Mesodermal cell (in vitro differentiated cells): Measurements from ENCODE around the gene WDR49.

ENCODE experiments used
- H3K27ac ChIP-seq: 2 replicates; pipeline ENCODE4 v1.7.0; 2013; ENCODE audit warnings: mild to moderate bottlenecking, low read depth, low read length, moderate library complexity; ENCODE audit not compliant: severe bottlenecking
- H3K36me3 ChIP-seq: 2 replicates; pipeline ENCODE4 v1.7.1; 2013; ENCODE audit warnings: mild to moderate bottlenecking, low read length, moderate library complexity; ENCODE audit not compliant: control insufficient read depth, insufficient read depth
- H3K4me1 ChIP-seq: one replicate; pipeline ENCODE4 v1.7.1; 2013; ENCODE audit warnings: mild to moderate bottlenecking, low read length; ENCODE audit not compliant: insufficient read depth, control insufficient read depth, poor library complexity, severe bottlenecking
- H3K4me3 ChIP-seq: 2 replicates; pipeline ENCODE4 v1.7.0; 2013; ENCODE audit warnings: low read length, control low read depth, mild to moderate bottlenecking; ENCODE audit not compliant: insufficient read depth, poor library complexity, severe bottlenecking; ENCODE audit errors: extremely low read depth
- H3K9me3 ChIP-seq: 2 replicates; pipeline ENCODE4 v1.7.1; 2013; ENCODE audit warnings: mild to moderate bottlenecking, low read length, moderate library complexity; ENCODE audit not compliant: control insufficient read depth
- WGBS, 2 experiments: methylation state at CpG; one replicate each; pipeline ENCODE4 v1.1.5; 2013; ENCODE audit warnings: missing lambda C conversion rate in 2 of 2; ENCODE audit not compliant: insufficient coverage in 2 of 2; 5-methylcytosine and 5-hydroxymethylcytosine counted together

The WDR49 gene

GRCh38 chr3:167568634-167569033 lies 85.1 kb downstream of the WDR49 start:
- H3K36me3 ChIP-seq: no peaks in the 10 kb centered on the region
- H3K9me3 ChIP-seq: no peaks in the 10 kb centered on the region
- no peak overlapping the region for H3K27ac ChIP-seq
- no peaks in the 10 kb centered on the region for H3K4me1 ChIP-seq
- no CpG with 5 or more reads among the region's 2 CpGs for WGBS, 2 experiments
- H3K4me3 ChIP-seq: no peak overlapping the region

GRCh38 chr3:167565489-167565888 lies 88.3 kb downstream of the WDR49 start:
- Histone ChIP-seq H3K27ac (no peak overlapping the region), H3K4me3 (no peak overlapping the region)
- WGBS, 2 experiments: no CpG with 5 or more reads among the region's 1 CpG

GRCh38 chr3:167564612-167565011 lies 89.1 kb downstream of the WDR49 start:
- no peak overlapping the region for H3K4me3 ChIP-seq
- no peaks in the 10 kb centered on the region for H3K36me3 ChIP-seq
- no peaks in the 10 kb centered on the region for H3K4me1 ChIP-seq
- H3K27ac ChIP-seq: no peak overlapping the region
- no CpG with 5 or more reads among the region's 2 CpGs for WGBS, 2 experiments
- no peaks in the 10 kb centered on the region for H3K9me3 ChIP-seq

More at GRCh38 chr3:167565489-167565888, 88.3 kb downstream of the WDR49 start:
- Histone ChIP-seq H3K4me1 (no peaks in the 10 kb centered on the region), H3K9me3 (no peaks in the 10 kb centered on the region), H3K36me3 (no peaks in the 10 kb centered on the region)

- Histone ChIP-seq H3K4me1 (no peaks in the 10 kb centered on the region), H3K9me3 (no peaks in the 10 kb centered on the region), H3K36me3 (no peaks in the 10 kb centered on the region), H3K27ac (no peak overlapping the region), H3K4me3 (no peak overlapping the region)
- 83 to 96% methylated on average over 4 of the region's 4 CpGs for WGBS, 2 experiments
Measured at GRCh38 chr3:167559924-167560323, 93.8 kb downstream of the WDR49 start.

GRCh38 chr3:167554898-167555297 lies 98.8 kb downstream of the WDR49 start:
- no CpG with 5 or more reads among the region's 3 CpGs for WGBS, 2 experiments
- Histone ChIP-seq H3K27ac (no peak overlapping the region), H3K9me3 (no peaks in the 10 kb centered on the region), H3K36me3 (no peaks in the 10 kb centered on the region), H3K4me3 (no peak overlapping the region), H3K4me1 (no peaks in the 10 kb centered on the region)

- 77 to 100% methylated on average over 1 of the region's 1 CpG for WGBS, 2 experiments
- no peaks in the 10 kb centered on the region for H3K36me3 ChIP-seq
- no peaks in the 10 kb centered on the region for H3K4me1 ChIP-seq
- H3K4me3 ChIP-seq: no peak overlapping the region
- H3K27ac ChIP-seq: no peak overlapping the region
- H3K9me3 ChIP-seq: no peaks in the 10 kb centered on the region
Measured at GRCh38 chr3:167538081-167538480, 115.7 kb downstream of the WDR49 start.

- Histone ChIP-seq H3K36me3 (no peaks in the 10 kb centered on the region), H3K4me3 (no peak overlapping the region), H3K27ac (no peak overlapping the region), H3K4me1 (no peaks in the 10 kb centered on the region), H3K9me3 (no peaks in the 10 kb centered on the region)
Measured at GRCh38 chr3:167521006-167521355, 132.8 kb downstream of the WDR49 start.

- no peak overlapping the region for H3K4me3 ChIP-seq
- no peaks in the 10 kb centered on the region for H3K36me3 ChIP-seq
- WGBS, 2 experiments: no CpG with 5 or more reads among the region's 2 CpGs
- H3K27ac ChIP-seq: no peak overlapping the region
- no peaks in the 10 kb centered on the region for H3K9me3 ChIP-seq
- H3K4me1 ChIP-seq: no peaks in the 10 kb centered on the region
Measured at GRCh38 chr3:167520266-167521005, 133.3 kb downstream of the WDR49 start.

GRCh38 chr3:167507954-167508353 lies 145.8 kb downstream of the WDR49 start:
- Histone ChIP-seq H3K9me3 (no peaks in the 10 kb centered on the region), H3K27ac (no peak overlapping the region), H3K36me3 (no peaks in the 10 kb centered on the region), H3K4me1 (no peaks in the 10 kb centered on the region), H3K4me3 (no peak overlapping the region)
- WGBS, 2 experiments: 71% methylated on average over 1 of the region's 1 CpG; no CpG with 5 or more reads in 1 of the 2 experiments

GRCh38 chr3:167502401-167502800 lies 151.3 kb downstream of the WDR49 start:
- no peak overlapping the region for H3K27ac ChIP-seq
- H3K4me1 ChIP-seq: no peaks in the 10 kb centered on the region
- no peak overlapping the region for H3K4me3 ChIP-seq
- WGBS, 2 experiments: 78 to 90% methylated on average over 2 of the region's 2 CpGs
- no peaks in the 10 kb centered on the region for H3K36me3 ChIP-seq
- H3K9me3 ChIP-seq: no peaks in the 10 kb centered on the region

GRCh38 chr3:167501941-167502340 lies 151.8 kb downstream of the WDR49 start:
- WGBS, 2 experiments: 100% methylated on average over 1 of the region's 3 CpGs
- no peak overlapping the region for H3K27ac ChIP-seq
- no peak overlapping the region for H3K4me3 ChIP-seq

More at GRCh38 chr3:167501941-167502340, 151.8 kb downstream of the WDR49 start:
- Histone ChIP-seq H3K4me1 (no peaks in the 10 kb centered on the region), H3K9me3 (no peaks in the 10 kb centered on the region), H3K36me3 (no peaks in the 10 kb centered on the region)
